GM23248 (cell line): ENCODE measurements around the gene COX17.

Experiments
- EZH2 ChIP-seq: fragments of 200-600 bp; sonication (generic); IDR thresholded peaks from 2 replicates; pipeline ENCODE4 v1.6.1; 2018; ENCODE audit warnings: antibody characterized with exemption, mild to moderate bottlenecking; ENCODE audit not compliant: insufficient read depth, poor library complexity, severe bottlenecking
- EZH2phosphoT487 ChIP-seq: fragments of 200-600 bp; sonication (generic); IDR thresholded peaks from 2 replicates; pipeline ENCODE4 v1.6.1; 2018; ENCODE audit warnings: antibody characterized with exemption, moderate library complexity, mild to moderate bottlenecking, low read depth; ENCODE audit not compliant: insufficient read depth

GRCh38 chr3:119647843-119648575, 29.2 kb downstream of the COX17 start:
- TF ChIP-seq EZH2 (no peak), EZH2phosphoT487 (no peak)
